ENCODE data around the gene CREBL2. TPM values are rescaled to one million over a fixed set of nuclear protein-coding genes. Genes with fewer than 3 reads are reported as not detected.

Gene CREBL2
- total and polyA plus RNA-seq, 10 donors, result 14.3 to 76.0 (median 49.2) TPM

DNA sequence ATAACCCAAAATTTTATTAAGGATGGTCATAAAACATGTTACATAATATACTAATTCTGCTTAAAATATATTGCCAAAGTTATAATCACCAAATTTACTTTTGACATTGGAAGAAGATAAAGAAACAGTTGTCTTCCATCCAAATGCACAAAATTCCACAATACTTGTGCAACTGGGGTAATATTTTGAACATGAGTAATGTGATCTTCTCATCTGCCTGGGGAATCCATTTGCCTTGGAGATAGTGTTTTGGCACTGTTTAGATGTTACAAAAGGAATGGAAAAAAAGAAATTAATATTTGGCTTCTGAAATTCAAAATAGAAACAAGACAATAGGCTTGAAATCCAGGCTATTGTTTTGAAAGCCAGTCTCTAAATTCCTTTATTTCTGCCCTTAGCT lies 75.2 kb downstream of the CREBL2 start:
- no peak for TF ChIP-seq POLR2AphosphoS5 (IDR thresholded peaks at IDR 0.05)
- no peak for TF ChIP-seq CTCF (IDR thresholded peaks at IDR 0.05 in 8 of 11, conservative IDR thresholded peaks at IDR 0.05 in 3 of 11)
- TF ChIP-seq POLR2A (IDR thresholded peaks at IDR 0.05), result no peak
- intact Hi-C loops (cut with DNase I; ENCODE audit: low total_unique reads), result no loop called here
- no peak overlapping the region for H3K27ac ChIP-seq

GRCh38 chr12:12689647-12690300 lies 78.1 kb downstream of the CREBL2 start:
- no peak for DNase-seq
- Histone ChIP-seq H3K36me3 (no peaks in the 10 kb centered on the region), H3K4me1 (no peaks in the 10 kb centered on the region), H3K27ac (no peak overlapping the region), H3K9me3 (no peaks in the 10 kb centered on the region), H3K4me3 (no peak overlapping the region), H3K27me3 (replicated peaks in 1 of 7) (no peaks in the 10 kb centered on the region)
- TF ChIP-seq CTCF (IDR thresholded peaks at IDR 0.05 in 8 of 11, conservative IDR thresholded peaks at IDR 0.05 in 3 of 11), result no peak
- peak in 1 of 3 donors; percentile 9 for TF ChIP-seq POLR2A (IDR thresholded peaks at IDR 0.05)
- TF ChIP-seq POLR2AphosphoS5 (IDR thresholded peaks at IDR 0.05), result no peak
- intact Hi-C loops (cut with DNase I; ENCODE audit: low total_unique reads), result no loop called here
- WGBS, 5 donors, result 84 to 91% (median 90%) methylated on average over 5 of the region's 5 CpGs

More for the DNA sequence above, 75.2 kb downstream of the CREBL2 start:
- Histone ChIP-seq H3K4me1 (peaks cover 0 to 2% (median 0%) of the 10 kb centered on the region in 6 donors), H3K4me3 (no peak overlapping the region), H3K27me3 (replicated peaks in 1 of 7) (no peaks in the 10 kb centered on the region), H3K36me3 (no peaks in the 10 kb centered on the region), H3K9me3 (no peaks in the 10 kb centered on the region)
- no peak for DNase-seq

DNA sequence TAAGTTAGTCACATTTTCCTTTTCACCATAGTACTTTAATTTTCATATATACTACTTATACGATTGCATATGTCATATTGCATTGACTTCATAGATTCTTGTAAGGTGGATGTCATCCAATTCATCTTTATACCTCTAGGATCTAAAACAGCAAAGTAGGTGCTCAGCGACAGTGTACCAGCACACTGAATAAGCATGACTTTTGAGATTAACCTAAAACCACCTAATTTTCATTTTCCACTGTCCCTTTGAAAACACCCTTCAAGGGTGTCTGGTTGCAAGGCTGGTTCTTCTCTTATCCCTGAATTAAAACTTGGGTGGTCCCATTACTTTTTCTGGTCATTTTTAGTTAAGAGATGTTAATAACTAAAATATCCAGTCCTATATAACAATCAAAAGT lies 79.9 kb downstream of the CREBL2 start:
- intact Hi-C loops (cut with DNase I; ENCODE audit: low total_unique reads), result no loop called here
- Histone ChIP-seq H3K9me3 (no peaks in the 10 kb centered on the region), H3K36me3 (no peaks in the 10 kb centered on the region), H3K4me1 (peaks cover 0 to 9% (median 6%) of the 10 kb centered on the region in 6 donors), H3K27me3 (replicated peaks in 1 of 7) (no peaks in the 10 kb centered on the region), H3K4me3 (no peak overlapping the region), H3K27ac (no peak overlapping the region)
- 82 to 91% (median 84%) methylated on average over 2 of the region's 2 CpGs for whole genome bisulfite sequencing, 5 donors
- no peak for TF ChIP-seq CTCF (IDR thresholded peaks at IDR 0.05 in 8 of 11, conservative IDR thresholded peaks at IDR 0.05 in 3 of 11)
- no peak for TF ChIP-seq POLR2AphosphoS5 (IDR thresholded peaks at IDR 0.05)
- no peak for TF ChIP-seq POLR2A (IDR thresholded peaks at IDR 0.05)
- DNase-seq, result no peak

DNA sequence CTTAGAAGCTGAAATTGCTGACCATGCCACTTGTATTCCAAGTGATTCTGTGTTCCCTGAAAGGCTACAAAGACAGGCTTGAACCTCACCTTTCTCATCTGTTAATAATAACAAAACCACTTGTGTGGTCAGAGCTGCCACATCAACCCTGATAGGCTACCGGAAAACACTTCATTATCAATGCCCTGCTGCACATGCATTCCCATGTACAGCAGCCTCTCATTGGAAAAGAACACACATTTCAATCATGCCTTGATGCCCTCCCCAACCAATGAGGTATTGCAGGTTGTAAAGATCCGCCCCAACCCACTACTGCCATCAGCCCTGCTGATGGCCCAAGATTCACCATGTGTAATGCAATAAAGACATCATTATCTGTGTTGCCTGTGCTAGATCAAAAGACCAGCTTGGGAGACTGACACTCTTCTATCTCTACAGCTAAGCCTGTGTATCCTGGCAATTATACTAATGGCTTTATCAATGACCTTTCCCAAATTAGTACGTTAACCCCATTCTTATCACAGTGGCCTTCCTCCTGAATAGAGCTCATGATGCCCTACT lies 81.5 kb downstream of the CREBL2 start:
- Histone ChIP-seq H3K27ac (no peak overlapping the region), H3K36me3 (no peaks in the 10 kb centered on the region), H3K9me3 (no peaks in the 10 kb centered on the region), H3K27me3 (replicated peaks in 1 of 7) (no peaks in the 10 kb centered on the region), H3K4me3 (no peak overlapping the region), H3K4me1 (peaks cover 0 to 20% (median 14%) of the 10 kb centered on the region in 6 donors)
- WGBS, 5 donors, result 66 to 88% (median 75%) methylated on average over 3 of the region's 3 CpGs
- TF ChIP-seq POLR2A (IDR thresholded peaks at IDR 0.05) (no peak), CTCF (IDR thresholded peaks at IDR 0.05 in 8 of 11, conservative IDR thresholded peaks at IDR 0.05 in 3 of 11) (no peak), POLR2AphosphoS5 (IDR thresholded peaks at IDR 0.05) (no peak)
- intact Hi-C loops (cut with DNase I; ENCODE audit: low total_unique reads), result no loop called here
- no peak for DNase-seq

Measured in spleen (tissue), 11 donors.